Colonic mucosa (tissue), 4 donors: Measurements from ENCODE around the gene ENG. TPM values are rescaled to one million over a fixed set of nuclear protein-coding genes. Genes with fewer than 3 reads are reported as not detected.
"Not testable (repeated sequence)": the region's sequence is repeated elsewhere in the genome, so short reads cannot be mapped to it uniquely, and the experiment has no call there.

ENCODE experiments used
- DNase-seq: peaks from one replicate; pipeline ENCODE4 v3.0.0-alpha.2; 2020
- H3K27ac ChIP-seq: fragments of 200-600 bp; one replicate; pipeline ENCODE4 v1.8.0; 2021
- H3K27me3 ChIP-seq: fragments of 200-600 bp; one replicate; pipeline ENCODE4 v1.8.0; 2021
- H3K36me3 ChIP-seq: fragments of 200-600 bp; one replicate; pipeline ENCODE4 v1.8.0; 2021
- H3K4me1 ChIP-seq: fragments of 200-600 bp; one replicate; pipeline ENCODE4 v1.8.0; 2021; ENCODE audit warnings: mild to moderate bottlenecking
- H3K4me3 ChIP-seq: fragments of 200-600 bp; one replicate; pipeline ENCODE4 v1.8.0; 2021
- H3K9ac ChIP-seq, 2 donors: one replicate each; pipeline ENCODE4 v1.7.0; 2013; ENCODE audit warnings: control low read depth in 2 of 2, low read depth in 2 of 2, low read length in 2 of 2
- H3K9me3 ChIP-seq: fragments of 200-600 bp; one replicate; pipeline ENCODE4 v1.8.0; 2021
- CTCF ChIP-seq: fragments of 200-600 bp; IDR thresholded peaks from one replicate; pipeline ENCODE4 v1.8.0; 2022; ENCODE audit warnings: antibody characterized with exemption, mild to moderate bottlenecking
- intact Hi-C: fragments of 100-400 bp; cut with DNase I; formaldehyde crosslinking; loops from one replicate; pipeline ENCODE4 v1.14.1; 2022
- total RNA-seq, 2 donors: library from RNA; stranded (reverse); fragmentation: NEBNext Ultra II Directional in 1 of 2; extraction: Animal tissue kit (Norgen Biotek cat#: 25700) in 1 of 2; gene quantifications; one replicate each; pipeline ENCODE4 v1.2.1, GENCODE V29; 2021
- donor health status: healthy.
- donor health status: DM: no; HTN: no; CAD: no.
- donor health status: DM: no; HTN: no; CAD: no.

Gene ENG
- total RNA-seq, 2 donors from 2014 or later, result 15.4 to 34.5 TPM

GRCh38 chr9:127785023-127785932 is 69.2 kb downstream of the ENG start:
- H3K4me3 ChIP-seq, result peak overlapping the region; percentile 98
- no peaks in the 10 kb centered on the region for H3K9me3 ChIP-seq
- no peaks in the 10 kb centered on the region for H3K4me1 ChIP-seq
- H3K9ac ChIP-seq, result peak overlapping the region; percentile 70 to 96
- peaks cover 28% of the 10 kb centered on the region for H3K36me3 ChIP-seq
- intact Hi-C loops, result loop anchor here (2.0 to 5.0 kb wide), 2 partner anchors 50 to 132 kb away; partner anchors contain the start of genes ST6GALNAC4 and TOR2A
- DNase-seq, result peak; percentile 89
- peak overlapping the region; percentile 96 for H3K27ac ChIP-seq
- TF ChIP-seq CTCF, result peak; percentile 85
- H3K27me3 ChIP-seq, result no peaks in the 10 kb centered on the region

- peak; percentile 58 for DNase-seq
- intact Hi-C loops, result loop anchor here (2.0 kb wide), 1 partner anchor 49 kb away; the partner anchor contains the start of gene TOR2A
- H3K4me1 ChIP-seq, result no peaks in the 10 kb centered on the region
These were observed 71.1 kb downstream of the ENG start for GRCh38 chr9:127783111-127784008.

GRCh38 chr9:127781806-127782205 is 72.7 kb downstream of the ENG start:
- intact Hi-C loops, result no loop called here
- H3K4me1 ChIP-seq, result no peaks in the 10 kb centered on the region
- no peak for DNase-seq
- H3K27ac ChIP-seq, result no peak overlapping the region
- no peak overlapping the region for H3K9ac ChIP-seq
- H3K4me3 ChIP-seq, result no peak overlapping the region
- no peaks in the 10 kb centered on the region for H3K36me3 ChIP-seq
- no peak for TF ChIP-seq CTCF
- H3K27me3 ChIP-seq, result no peaks in the 10 kb centered on the region
- H3K9me3 ChIP-seq, result no peaks in the 10 kb centered on the region

More at GRCh38 chr9:127783111-127784008, 71.1 kb downstream of the ENG start:
- Histone ChIP-seq H3K36me3 (peaks cover 12% of the 10 kb centered on the region), H3K9ac (peak overlapping the region in 1 of 2 donors; percentile 51), H3K27ac (peak overlapping the region; percentile 71), H3K9me3 (no peaks in the 10 kb centered on the region), H3K4me3 (no peak overlapping the region), H3K27me3 (no peaks in the 10 kb centered on the region)
- no peak for TF ChIP-seq CTCF

GRCh38 chr9:127780909-127781308 is 73.5 kb downstream of the ENG start:
- DNase-seq, H3K4me1 ChIP-seq, H3K9me3 ChIP-seq, H3K9ac ChIP-seq, H3K27me3 ChIP-seq, intact Hi-C loops, H3K27ac ChIP-seq, H3K36me3 ChIP-seq, H3K4me3 ChIP-seq: not testable (repeated sequence)

GRCh38 chr9:127780126-127780885 is 74.2 kb downstream of the ENG start:
- Histone ChIP-seq H3K27me3 (no peaks in the 10 kb centered on the region), H3K36me3 (no peaks in the 10 kb centered on the region), H3K4me1 (no peaks in the 10 kb centered on the region), H3K4me3 (no peak overlapping the region), H3K27ac (no peak overlapping the region), H3K9me3 (no peaks in the 10 kb centered on the region), H3K9ac (peak overlapping the region; percentile 24 to 55)
- no peak for DNase-seq
- intact Hi-C loops, result no loop called here
- no peak for TF ChIP-seq CTCF
